Astrocyte of the hippocampus (primary cell): ENCODE measurements around the gene CCDC154.

Experiments
- DNase-seq: peaks from one replicate; pipeline ENCODE4 v3.0.0; 2011; ENCODE audit warnings: low read depth, low spot score

Gene CCDC154

DNA sequence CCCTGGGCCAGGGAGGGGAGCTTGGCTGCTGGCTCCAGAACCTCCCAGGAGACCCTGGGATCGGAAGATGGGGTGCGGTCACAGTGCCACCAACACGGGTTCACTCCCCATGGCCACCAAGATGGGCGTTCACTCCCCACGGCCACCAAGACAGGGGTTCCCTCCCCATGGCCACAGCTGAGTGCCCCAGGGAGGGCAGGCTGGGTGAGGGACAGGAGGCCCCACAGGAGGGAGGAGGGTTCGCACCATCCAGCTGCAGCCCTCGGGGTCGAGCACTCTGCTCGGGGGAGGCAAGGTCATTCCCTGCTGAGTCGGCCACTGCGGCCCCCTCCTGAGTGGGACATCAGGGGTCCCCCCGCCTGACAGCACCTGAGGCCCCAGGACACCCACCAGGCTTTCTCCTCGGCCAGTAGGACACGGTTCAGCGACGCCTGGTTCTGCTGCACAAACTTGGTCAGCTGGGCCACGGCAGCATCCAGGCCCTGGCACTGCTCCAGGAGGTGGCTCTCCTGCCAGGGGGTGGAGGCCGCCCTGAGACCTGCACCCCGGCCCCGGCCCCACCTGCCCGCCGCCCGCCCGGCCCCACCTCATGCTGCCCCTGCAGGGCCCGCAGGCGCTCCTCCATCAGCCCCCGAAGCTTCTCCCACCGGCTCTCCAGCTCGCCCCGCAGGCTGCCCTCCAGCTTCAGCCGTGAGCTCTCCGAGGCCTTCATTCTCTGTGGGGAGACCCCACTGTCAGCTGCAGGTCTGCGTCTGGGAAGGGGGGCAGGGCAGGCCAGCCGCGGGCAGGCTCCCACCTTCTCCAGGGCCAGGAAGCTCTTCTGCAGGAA lies 5.9 kb downstream of the CCDC154 start:
- DNase-seq, result no peak

DNA sequence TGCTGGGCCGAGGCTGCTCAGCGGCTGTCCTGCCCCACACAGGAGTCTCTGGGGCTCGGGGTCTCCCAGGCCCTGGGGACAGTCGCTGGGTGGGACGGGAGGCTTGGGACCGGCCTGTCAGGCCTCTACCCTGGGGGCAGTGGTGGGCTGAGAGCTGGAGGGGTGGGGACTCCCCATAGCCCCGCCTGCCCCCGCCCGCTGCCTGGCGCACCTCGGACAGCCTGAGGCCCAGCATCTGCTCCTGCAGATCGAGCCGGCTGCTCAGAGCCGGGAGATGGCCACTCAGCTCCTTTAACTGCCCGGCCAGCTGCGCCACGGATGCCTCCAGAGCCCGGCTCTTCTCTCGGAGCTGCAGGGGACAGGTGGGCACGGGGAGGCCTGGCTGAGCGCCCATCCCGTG lies 6.8 kb downstream of the CCDC154 start:
- DNase-seq, result no peak

DNA sequence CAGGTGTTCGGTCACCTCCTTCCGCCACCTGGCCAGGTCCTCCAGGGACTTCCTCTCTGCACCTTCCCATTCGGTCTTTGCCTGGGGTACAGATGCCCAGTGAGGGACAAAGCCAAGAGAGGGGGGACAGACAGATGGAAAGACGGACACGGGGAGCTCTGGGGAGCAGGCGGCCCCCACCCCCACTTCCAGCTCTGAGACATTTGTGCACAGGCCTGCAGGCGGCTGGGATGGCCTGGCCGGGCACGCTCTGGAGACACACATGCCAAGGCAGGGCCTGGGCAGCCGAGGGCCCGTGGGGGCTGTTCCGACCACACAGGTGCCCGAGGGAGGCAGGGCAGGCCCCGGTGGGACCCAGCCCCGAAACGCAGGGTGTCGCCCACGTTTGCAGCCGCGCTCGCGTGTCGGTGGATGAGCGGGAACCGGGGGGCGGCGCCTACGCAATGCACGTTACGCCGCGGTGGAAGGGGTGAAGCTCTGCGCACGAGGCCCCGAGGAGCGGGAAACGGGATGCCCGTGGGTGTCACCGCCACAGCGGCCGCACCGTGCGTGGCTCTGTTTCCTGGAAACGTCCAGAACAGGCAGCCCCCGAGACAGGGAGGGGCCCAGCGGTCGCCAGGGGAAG lies 7.5 kb downstream of the CCDC154 start:
- no peak for DNase-seq

DNA sequence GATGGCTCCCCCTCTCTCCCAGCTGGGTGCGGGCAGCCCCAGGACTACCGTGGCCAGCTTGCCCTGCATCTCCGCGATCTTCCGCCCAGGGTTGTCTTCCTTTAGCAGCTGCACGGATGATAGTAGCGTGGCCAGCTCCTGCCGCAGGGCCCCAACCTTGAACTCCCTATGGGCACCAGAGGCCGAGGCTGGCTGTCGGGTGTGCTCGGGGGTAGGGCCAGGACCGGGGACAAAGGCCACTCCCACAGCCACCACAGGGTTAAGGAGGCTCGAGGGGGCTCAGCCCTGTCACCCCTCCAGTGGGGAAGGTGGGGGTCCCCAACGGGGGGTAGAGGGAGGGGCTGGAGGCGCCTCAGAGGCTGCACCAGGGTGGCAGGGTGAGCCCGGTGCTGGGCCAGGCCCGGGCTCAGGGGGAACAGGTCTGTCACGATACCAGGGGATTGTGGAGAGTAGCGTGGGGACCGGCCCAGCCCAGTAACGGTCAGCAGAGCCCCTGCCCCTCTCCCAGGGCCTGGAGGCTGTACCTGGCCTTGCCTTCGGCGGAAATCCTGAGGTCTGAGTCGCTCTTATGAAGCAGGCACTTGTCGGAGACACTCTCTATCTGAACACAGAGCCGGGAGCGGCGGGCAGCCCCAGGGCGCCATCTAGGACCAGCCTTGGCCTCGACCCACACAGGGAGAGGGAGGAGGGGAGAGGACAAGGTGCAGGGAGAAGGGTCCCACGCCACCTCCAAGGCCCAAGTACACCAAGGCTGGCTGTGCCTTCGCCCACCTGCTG lies 8.2 kb downstream of the CCDC154 start:
- no peak for DNase-seq

DNA sequence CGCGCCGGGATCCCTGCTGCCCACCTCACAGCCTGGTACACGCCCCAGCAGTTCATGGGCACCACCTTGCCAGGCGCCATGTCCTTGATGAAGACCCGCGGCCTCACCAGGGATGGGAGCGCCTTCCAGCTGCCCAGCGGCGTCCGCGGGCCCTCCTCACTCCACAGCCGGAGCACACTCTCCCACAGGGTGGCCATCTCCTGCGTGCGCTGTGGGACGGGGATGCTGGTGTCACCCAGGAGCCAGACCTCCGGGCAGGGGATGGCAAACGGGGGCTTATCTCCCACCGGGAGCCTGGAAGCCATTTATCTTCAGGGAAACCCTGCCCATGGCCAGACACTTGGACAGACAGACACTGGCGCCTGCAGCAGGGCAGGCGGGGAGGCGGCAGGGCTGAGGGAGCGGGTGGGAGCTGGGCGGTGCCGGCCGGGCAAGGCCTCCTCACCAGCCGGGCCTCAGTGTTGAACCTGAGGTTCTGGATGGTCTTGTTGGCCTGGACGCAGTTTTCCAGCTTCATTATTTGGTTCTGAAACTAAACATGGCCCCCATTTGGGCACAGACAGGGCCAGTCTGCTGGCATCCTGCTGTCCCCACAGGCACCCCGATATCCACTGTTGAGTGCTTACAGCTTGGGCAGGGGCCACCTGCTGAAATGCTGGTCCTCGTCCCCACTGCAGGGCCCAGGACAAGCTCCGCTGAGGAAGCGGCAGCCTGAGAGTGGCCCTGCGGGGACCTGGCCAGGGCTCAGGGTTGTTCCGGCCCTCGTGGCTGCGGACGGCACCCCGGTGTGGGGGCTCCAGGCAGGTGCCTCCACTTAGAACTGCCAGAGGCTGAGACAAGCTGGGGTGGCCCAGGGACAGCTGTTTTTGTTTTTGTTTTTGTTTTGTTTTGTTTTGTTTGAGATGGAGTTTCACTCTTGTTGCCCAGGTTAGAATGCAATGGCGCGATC lies 9.4 kb downstream of the CCDC154 start:
- DNase-seq, result no peak

DNA sequence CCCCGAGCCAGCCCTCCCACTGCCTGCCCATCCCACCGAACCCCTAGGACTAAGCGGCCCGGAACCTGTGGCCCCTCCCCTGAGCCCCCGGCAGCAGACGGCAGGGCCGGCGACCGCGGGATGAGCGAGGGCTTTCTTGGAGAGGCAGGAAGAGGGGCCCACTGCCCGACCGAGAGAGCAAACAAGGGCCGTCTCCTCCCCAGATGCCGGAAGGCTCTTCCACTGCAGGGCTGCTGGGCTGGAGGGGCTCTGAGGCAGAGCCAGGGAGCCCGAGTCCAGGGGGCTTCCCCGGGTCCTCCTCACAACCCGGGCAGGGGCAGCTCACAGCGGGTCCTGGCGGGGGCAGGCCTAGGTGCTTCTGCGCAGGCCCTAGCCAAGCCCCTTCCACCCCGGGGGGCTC lies 10.6 kb downstream of the CCDC154 start:
- no peak for DNase-seq

DNA sequence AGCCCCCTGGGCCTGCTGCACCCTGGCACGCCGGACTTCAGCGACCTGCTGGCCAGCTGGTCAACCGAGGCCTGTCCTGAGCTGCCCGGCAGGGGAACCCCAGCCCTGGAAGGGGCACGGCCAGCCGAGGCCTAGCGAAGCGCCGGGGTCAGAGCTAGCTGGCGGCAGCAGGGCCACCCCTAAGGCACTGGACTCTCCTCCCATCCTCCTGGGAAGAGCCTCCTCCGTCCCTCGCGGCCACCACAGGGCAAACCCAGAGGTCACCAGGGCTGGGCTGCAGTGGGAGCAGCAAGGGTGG lies 11.1 kb downstream of the CCDC154 start:
- DNase-seq, result no peak

DNA sequence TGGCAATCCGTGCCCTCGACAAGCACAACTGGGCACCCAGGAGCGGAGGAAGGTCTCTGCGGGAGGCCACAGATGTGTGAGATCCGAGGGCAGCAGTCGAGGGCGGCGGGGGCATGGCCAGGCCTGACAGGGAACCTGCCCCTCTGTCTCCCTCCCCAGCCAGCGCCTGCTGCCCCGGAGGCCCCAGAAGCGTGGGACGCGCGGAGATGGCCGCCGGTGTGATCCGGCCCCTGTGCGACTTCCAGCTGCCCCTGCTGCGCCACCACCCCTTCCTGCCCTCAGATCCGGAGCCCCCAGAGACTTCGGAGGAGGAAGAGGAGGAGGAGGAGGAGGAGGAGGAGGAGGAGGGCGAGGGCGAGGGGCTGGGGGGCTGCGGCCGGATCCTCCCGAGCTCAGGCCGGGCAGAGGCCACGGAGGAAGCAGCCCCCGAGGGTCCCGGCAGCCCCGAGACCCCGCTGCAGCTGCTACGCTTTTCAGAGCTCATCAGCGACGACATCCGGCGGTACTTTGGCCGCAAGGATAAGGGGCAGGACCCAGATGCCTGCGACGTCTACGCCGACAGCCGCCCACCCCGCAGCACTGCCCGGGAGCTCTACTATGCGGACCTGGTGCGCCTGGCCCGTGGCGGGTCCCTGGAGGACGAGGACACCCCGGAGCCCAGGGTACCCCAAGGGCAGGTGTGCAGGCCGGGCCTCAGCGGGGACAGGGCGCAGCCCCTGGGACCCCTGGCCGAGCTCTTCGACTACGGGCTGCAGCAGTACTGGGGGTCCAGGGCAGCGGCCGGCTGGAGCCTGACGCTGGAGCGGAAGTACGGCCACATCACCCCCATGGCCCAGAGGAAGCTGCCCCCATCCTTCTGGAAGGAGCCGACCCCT lies 11.7 kb downstream of the CCDC154 start:
- DNase-seq, result no peak

DNA sequence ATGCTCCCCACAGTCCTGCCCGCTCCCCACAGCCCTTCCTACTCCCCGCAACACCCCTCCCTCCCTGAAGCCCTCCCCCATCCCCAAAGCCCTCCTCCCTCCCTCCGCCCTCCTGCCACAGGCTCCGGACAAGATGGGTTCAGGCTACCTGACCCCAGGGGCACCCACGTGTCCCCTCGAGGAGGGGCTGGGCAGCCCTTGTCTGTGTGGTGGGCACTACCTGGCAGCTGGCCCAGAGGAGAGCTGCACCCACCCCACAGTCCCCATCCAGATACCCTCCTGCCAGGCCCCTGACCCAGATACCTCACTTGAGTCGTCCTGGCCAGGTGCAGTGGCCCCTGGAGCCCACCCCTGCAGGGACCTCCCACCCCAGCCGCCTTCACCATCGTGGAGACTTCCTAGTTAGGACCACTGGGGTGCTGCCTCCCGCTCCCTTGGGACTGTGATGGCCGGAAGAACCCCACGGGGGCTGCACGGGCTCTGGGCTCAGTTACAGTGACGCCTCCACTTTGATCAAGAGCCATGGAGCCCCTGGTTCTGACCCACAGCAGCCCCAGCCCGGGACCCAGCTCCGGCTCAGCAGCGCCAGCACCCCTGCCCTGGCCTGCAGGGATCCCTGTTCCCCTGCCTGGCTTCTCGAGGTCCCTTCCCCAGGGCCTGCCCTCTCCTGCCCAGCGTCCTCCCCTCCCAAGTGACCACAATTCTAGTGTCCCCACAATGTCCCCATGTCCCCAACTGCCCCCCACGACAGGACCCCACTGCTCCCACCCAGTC lies 12.7 kb downstream of the CCDC154 start:
- no peak for DNase-seq

DNA sequence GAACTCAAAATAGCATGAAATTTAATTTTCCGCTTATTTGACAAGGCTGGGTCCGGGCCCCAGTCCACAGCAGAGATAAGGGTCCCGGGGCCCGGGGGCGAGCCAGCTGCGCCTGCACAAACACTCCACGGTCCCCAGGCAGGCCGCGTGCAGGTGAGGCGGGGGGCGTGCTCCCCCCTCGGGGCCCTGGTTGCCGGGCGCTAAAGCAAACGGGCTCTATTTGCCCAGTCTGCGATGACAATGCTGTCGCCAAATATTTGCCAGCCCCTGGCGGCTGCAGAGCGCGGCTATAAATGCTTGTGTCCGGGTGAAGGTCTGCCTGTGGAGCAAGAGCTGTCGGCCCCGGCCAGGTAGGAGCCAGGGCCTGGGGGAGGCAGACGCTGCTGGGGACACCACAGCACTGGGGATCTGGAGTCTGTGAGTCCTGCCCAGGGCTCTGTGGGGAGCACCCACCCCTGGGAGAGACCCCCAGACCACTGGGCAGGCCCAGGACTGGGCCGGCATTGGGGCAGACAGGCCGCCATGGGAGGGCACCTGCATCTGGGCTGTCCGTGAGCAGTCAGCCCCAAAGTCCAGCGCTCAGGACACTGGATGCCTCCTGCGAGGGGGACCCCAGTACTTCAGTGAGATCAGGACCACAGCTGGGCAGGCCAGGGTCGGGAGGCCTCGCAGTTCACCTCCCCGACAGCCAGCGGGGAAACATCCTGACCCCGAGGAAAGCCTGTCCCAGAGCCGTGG lies 13.4 kb downstream of the CCDC154 start, which contains the start of gene PERCC1:
Gene PERCC1 (plus strand): TSS at position 320 of the 738 bp plus-strand sequence. CDS start 1,516 bp downstream, outside the sequence.
- peak; percentile 14 for DNase-seq

DNA sequence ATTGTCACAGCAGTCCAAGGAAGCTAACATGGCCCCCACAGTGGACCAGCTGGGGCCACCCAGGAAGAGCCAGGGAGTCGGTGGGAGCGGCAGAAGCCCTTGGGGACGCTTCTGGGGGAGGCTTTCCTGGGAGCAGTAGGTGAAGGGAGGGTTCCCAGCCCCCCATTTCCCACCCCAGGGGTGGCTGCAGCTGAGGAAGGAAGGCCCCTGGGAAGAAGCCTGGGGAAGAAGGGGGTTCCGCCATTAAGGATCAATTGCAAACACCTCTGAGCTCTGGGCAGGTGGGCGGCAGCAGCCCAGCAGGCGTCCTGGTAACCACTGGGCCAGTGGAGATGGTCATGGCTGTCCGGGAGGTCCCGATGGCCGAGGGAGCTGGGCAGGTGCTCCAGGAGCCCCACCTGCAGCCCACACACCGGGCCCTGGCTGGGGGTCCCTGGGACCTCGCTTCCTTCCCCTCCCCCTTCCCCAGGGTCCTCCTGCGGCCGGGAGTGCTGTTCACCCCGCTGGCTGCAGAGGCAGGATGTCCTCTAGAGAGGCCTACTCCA lies 14.1 kb downstream of the CCDC154 start:
- no peak for DNase-seq

DNA sequence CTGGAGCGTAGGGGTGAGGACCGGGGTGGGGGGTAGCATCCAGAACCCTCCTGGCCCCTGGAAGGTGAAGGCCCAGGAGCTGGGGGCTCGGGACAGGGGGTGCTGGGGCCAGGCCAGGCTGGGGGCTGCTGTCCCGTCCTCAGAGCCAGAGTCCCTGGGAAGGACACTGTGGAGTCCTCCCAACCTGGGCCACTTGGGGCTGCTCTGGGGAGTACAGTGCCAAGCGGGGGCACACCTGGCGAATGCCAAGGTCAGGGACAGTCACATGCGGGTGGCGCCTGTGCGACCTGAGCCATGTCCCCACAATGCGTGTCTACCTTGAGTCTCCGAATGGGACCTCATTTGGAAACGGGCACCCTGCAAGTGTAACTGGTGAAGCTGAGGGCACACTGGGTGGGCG lies 14.7 kb downstream of the CCDC154 start:
- DNase-seq, result no peak

DNA sequence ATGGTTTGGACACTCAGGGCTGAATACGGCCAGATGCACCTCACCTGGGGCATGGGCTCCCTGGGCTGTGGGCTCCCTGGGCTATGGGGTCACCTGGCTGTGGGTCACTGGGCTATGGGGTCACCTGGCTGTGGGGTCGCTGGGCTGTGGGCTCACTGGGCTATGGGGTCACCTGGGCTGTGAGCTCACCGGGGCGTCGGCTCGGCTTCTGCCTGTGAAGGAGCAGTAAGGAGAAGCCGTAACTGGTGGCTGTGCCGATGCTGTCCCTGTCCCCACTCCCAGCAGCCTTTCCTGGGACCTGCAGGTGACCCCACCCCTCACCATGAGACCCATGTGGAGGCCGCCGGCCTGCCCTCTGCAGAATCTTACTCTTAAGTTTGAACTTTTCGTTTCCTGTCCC lies 15.3 kb downstream of the CCDC154 start:
- DNase-seq, result no peak

DNA sequence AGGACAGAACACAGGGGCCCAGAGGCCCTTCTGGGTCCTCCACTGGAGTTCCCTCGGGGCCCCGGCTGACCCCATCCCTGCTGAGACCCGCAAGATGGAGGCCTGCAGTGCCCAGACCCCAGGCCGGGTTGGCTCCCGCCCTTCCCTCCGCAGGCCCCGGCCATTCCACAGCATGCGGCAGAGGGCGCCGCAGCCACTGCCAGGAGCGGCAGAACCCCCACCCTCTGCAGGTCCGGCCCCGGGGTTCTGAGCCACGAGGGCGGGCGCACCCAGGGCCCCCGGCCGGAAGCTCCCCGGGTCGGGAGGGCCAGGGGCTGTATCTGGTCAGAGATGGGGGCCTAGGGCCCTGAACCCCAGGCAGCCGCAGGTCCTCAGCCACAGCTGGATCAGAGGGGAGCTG lies 15.8 kb downstream of the CCDC154 start:
- DNase-seq, result peak; percentile 41

DNA sequence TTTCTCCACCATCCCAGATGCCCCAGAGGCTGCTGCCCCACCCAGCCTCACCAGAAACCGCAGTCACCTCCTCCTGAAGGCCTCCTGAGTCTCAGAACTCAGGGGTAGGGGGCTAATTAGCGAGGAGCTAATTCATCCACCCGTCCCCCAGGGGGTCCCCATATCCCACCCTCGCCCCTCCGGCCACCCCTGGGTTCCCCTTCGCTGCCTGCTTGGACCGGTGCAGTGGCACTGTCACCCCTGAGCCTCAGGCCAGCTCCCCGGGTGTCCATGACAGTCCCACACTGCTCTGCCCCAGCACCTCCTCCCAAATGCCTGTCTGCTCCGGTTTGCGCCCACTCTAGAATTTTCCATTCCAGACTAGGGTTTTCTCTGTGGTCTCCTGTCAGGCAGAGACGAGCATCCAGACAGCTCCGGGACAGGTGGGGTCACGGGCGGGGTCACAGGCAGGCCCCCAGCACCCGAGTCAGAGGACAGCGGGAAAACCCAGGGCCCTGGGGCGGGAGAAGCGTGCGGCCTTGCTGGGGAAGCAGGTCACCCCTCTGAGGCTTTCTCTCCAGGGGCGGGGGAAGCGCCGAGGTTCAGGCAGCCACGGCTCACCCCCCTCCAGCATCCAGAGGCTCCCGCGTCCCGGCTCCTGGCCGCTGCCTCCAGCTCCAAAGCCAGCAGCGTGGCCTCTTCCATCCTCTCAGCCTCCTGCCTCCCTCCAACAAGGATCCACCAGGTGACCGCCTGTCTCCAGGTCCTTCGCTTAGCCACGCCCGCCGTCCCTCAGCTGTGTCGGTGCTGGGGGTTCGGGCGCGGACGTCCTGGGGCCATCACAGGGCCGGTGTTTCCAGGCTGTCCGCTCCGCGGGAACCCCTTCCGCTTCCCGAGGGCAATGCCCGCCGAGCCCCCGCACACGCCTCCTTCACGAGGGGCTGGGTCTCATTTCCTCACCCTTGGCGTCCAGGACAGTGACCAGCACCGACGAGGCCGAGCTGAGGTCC lies 16.6 kb downstream of the CCDC154 start:
- no peak for DNase-seq

DNA sequence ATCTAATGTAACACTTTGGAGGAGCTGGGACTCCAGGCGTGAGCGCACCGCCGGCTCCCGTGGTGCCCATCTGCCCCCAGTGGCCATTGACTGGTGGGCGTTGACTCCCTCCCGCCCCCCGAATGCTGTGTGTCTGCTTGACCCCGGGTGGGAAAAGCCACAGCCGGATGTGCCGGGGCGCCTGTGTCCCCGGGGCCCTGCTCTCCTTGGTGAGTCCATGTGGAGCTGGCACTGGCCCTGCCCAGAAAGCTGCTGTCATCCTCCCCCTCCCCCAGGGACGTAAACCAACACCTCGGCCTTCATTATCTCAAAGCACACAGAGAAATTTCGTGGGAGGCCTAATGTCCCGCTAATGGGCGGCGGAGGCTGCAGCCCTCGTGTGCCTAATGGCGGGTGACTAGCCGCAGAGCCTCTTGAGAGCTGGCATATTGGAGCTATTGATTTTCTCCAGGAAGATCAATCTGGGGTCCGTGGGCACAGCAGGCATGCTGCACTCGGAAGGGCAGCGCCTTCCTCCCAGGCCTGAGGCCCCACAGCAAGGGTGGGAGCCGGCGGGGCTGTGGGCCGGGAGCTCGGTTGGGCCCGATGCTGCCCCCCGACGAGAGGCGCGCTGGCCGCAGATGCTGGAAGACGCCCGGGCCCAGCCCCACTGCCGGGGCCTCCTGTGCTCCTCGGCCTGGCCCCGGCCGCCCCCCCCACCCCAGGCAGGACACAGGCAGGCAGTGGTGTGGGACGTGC lies 17.5 kb downstream of the CCDC154 start:
- DNase-seq, result no peak
